NCI-H1048 (cell line): ENCODE measurements around the gene CST4.
"Not testable (repeated sequence)": the region's sequence is repeated elsewhere in the genome, so short reads cannot be mapped to it uniquely, and the experiment has no call there.

ENCODE experiments used
- DNase-seq: peaks from one replicate; lab custom pipeline; 2025; lab: John Stamatoyannopoulos, UW

CST4 gene

GRCh38 chr20:23659989-23660837 is 28.6 kb downstream of the CST4 start:
- no peak for DNase-seq

- not testable (repeated sequence) for DNase-seq
Observed at GRCh38 chr20:23659610-23659988, 29.2 kb downstream of the CST4 start.

- no peak for DNase-seq
Observed at GRCh38 chr20:23658989-23659609, 29.7 kb downstream of the CST4 start.

DNA sequence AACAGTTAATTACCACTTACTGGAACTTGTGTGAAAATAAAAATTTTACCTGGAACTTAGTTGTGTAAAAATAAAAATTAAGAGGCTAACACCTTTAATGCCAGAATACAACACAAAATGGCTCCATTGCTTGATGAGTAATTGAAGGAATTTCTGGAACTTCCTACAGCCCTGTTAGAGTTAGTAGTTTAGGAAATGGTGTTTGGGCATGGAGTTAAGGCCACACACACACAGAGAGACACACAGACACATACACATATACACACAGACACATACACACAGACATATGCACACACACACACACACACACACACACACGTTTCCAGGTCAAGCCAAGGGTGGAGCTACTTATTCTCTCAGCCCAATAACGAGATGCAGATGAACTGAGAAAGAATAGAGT is 30.5 kb downstream of the CST4 start:
- DNase-seq: no peak

GRCh38 chr20:23657202-23657601 is 31.6 kb downstream of the CST4 start:
- DNase-seq: no peak

GRCh38 chr20:23656372-23656771 is 32.5 kb downstream of the CST4 start:
- DNase-seq: no peak

DNA sequence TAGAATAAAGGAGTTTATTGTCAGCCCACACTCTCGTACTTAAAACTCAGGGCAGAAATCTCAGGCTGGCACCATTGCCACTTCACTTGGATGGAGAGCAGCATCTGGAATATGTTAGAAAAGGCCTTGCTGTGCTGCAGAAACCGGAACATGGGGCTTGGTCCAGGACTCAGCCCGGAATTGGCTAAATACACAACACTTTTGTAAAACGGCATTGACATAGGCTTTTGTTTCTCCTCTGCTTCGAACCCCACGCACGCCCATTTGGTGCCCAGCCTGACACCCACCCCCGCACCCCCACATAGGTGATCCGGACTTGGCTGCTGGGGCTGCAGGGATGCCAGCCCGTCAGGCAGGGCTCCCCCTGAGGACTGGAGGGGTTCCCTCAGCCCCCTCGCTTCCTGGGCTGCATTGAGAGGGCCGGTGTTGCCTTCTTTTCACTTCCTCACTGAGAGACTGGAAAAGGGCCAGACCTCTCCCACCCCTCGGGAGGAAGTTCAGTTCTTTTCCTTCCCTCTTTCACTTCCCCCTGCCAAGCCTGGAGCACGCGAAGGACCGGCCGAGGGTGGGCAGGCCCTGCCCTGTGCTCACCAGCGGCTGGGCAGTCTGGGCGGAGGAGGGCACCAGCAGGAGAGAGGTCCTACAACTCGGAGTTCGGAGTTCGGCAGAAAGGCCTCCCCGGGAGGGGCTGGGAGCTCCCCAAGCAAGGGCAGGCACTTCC is 33.2 kb downstream of the CST4 start:
- no peak for DNase-seq

- no peak for DNase-seq
Observed at GRCh38 chr20:23654717-23655116, 34.1 kb downstream of the CST4 start.

DNA sequence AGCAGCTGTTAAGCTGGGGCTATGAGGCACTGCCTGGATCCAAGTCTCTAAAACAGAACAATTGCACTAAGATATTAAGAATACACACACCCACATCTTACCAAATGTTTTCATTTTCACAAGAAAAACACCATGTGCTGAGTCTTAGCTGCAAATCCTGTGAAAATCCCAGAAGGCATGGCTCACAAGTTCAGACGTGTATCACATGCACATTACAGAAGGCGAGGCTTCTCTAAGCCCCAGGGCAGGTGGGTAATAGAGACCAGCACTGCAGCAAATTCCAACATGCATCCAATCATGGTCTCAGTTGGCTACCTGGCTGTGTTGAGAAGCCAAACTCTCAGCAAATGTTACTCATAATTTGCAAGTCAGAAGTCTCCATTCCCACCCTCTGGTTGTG is 34.8 kb downstream of the CST4 start:
- DNase-seq: no peak

- no peak for DNase-seq
Observed at GRCh38 chr20:23653400-23653938, 35.4 kb downstream of the CST4 start.

- no peak for DNase-seq
Observed at GRCh38 chr20:23652926-23653325, 35.9 kb downstream of the CST4 start.

DNA sequence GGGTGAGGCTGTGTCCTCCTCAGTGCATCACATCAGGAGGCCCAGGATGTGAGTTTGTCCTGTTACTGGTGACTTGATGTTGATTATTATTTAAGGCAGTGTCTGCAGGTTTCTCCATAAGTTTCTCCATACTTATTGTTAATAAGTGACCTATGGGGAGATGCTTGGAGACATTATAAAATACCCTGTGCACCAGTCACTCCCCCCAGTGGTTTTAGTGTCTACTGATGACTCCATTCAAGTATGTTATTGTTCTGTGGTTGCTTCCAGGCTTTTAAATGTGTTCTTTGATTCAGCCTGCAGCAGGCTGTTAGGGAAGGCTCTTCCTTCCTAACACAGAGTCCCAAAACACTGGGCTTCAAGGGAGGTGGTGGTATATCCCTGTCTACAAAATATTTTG is 36.5 kb downstream of the CST4 start:
- DNase-seq: no peak

- no peak for DNase-seq
Observed at GRCh38 chr20:23651117-23651516, 37.7 kb downstream of the CST4 start.

GRCh38 chr20:23649830-23650417 is 38.9 kb downstream of the CST4 start:
- DNase-seq: no peak

DNA sequence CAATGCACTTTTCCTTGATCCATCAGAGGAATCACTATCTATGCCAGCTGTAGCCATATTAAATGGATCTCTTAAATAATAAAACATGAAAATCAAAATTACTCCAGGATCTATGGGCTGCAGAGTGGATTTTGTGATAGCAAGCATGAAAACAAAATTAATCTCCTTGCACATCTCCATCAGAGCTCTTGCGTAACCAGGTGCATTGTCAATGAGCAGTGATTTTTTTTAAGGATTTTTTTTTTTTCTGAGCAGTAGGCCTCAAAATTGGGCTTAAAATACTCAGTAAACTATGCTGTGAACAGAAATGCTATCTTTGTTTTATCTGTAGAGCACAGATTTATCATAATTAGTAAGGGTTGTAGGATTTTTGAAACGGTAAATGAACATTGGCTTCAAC is 39.6 kb downstream of the CST4 start:
- DNase-seq: no peak

DNA sequence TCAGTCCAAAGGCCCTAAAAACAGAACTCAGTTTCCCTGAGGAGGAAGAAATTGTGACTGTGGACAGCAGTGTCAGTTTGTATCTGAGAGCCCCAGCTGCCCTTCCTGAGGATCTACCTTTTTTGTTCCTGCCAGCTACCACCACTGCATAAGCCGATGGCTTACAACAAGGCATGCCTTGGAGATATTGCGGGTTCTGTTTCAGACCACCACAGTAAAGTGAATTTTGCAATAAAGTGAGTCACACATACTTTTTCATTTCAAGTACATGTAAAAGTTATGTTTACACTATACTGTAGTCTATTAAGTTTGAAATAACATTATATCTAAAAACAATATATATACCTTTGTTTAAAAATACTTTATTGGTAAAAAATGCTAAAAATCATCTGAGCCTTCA is 41.5 kb downstream of the CST4 start:
- DNase-seq: no peak

- DNase-seq: no peak
Observed at GRCh38 chr20:23646106-23646873, 42.5 kb downstream of the CST4 start.

GRCh38 chr20:23645575-23645974 is 43.3 kb downstream of the CST4 start:
- DNase-seq: no peak

DNA sequence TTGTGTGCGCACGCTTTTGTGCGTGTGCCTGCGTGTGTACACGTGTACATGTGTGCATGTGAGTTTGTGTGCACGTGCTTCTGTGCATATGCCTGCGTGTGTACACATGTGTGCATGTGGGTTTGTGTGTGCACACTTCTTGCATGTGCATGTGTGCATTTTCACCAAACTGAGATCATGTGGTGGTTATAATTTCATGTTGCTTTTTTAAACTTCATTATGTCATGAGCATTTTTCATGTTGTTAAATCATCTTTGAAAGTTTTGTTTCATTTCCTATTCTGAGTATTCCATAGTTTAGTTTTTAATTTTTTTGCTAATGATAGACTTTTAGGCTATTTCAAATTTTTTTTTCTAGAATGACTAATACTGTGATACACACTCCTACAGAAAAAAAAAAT is 44.7 kb downstream of the CST4 start:
- no peak for DNase-seq

- DNase-seq: no peak
Observed at GRCh38 chr20:23643659-23644058, 45.2 kb downstream of the CST4 start.

- no peak for DNase-seq
Observed at GRCh38 chr20:23641936-23642751, 46.7 kb downstream of the CST4 start.
